HG03432 (cell line): ENCODE measurements around the gene GRIA4.

ENCODE experiments used
- ATAC-seq: cut with Tn5 transposase; IDR thresholded peaks from one replicate; pipeline ENCODE4 v1.9.1; 2021; ENCODE audit warnings: mild to moderate bottlenecking, moderate library complexity; ENCODE audit not compliant: unreplicated experiment

GRIA4 gene

GRCh38 chr11:105609832-105610781 lies at the start of gene GRIA4:
Gene GRIA4 (plus strand): TSS chr11:105610073. CDS start chr11:105610998, 925 bp downstream.
- ATAC-seq: no peak

GRCh38 chr11:105573091-105573490 lies 36.8 kb upstream of the GRIA4 start:
- no peak for ATAC-seq

DNA sequence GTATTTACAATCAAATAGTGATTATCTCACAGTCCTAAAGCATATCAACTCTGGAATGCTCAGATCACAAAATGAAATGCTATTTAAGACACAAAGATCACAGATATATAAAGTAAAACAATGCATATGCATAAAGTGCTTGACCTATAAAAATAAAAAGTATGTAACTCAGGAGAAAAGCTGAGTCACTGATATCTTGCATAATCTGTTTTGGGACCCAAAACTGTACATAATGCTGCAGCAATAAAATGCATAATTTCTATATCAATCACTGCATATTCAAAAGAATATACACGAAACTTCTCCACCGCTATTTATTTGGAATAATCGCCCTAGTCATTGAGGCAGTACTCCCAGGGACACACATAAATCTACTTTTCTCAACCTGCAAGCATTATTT lies 34.9 kb upstream of the GRIA4 start:
- no peak for ATAC-seq

DNA sequence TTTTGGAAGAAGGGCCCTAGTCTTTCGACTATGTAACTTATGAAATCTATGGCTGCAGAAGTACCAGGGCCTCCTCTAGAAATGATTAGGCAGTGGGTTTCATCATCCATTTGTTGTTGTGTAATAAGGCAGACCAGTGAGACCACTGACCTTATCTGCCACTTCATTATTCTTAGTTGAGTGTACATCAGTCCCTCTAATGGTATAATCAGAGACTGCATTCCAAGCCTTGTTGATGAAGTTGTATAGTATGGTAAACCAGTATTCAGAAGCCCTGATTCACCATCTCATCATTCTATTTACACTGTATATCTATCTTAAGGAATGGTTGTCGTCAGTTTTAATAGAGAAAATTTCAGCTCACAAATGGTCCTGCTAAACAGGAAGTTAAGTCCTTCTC lies 32.2 kb upstream of the GRIA4 start:
- ATAC-seq: no peak

DNA sequence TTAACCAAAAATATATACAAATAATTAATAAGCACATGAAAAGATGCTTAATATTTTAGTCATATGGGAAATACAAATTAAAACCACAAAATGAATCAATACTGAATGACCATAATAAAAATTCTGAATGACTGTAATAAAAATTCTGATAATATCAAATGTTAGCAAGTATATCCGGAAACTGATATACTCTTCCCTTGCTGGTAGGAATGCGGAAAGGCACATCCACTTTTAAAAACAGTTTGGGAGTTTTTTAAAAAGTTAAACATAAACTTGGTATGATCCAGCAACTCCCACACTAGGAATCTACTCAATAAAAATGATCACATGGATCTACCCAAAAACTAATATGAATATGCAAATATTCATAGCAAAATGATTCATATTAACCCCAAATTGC lies 30.8 kb upstream of the GRIA4 start:
- no peak for ATAC-seq

DNA sequence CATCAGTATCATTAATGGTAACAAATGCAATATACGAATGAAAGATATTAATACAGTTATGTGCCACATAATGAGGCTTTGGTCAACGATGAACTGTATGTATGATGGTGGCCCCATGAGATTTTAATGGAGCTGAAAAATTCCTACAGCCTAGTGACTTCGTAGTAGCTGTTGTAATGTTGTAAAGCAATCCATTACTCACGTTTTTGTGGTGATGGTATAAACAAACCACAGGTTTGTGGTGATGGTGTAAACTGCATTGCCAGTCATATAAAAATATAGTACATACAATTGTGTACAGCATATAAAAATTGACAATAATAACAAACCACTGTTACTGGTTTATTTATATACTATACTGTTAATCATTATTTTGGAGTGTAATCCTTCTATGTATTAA lies 27.4 kb upstream of the GRIA4 start:
- no peak for ATAC-seq

GRCh38 chr11:105588001-105588400 lies 21.9 kb upstream of the GRIA4 start:
- ATAC-seq: no peak

- no peak for ATAC-seq
Measured at GRCh38 chr11:105589346-105589745, 20.5 kb upstream of the GRIA4 start.

DNA sequence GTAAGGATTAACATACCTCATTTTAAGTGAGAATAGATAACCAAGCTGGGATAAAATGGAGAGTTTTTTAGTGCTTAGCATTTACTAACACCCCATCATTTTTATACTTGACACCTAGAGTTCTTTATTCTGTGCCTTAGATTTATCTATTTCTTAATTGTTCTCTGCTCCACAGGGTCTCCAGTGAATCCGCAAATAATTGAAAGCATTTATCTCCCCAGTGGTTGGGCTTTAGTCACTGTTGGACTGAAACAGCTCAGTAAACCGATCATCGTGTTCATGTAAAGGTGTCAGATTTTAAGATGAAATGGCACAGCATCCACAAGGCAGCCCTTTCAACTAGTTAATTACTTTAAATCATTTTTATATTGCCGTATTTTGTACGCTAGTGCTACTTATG lies 17.8 kb upstream of the GRIA4 start:
- no peak for ATAC-seq

DNA sequence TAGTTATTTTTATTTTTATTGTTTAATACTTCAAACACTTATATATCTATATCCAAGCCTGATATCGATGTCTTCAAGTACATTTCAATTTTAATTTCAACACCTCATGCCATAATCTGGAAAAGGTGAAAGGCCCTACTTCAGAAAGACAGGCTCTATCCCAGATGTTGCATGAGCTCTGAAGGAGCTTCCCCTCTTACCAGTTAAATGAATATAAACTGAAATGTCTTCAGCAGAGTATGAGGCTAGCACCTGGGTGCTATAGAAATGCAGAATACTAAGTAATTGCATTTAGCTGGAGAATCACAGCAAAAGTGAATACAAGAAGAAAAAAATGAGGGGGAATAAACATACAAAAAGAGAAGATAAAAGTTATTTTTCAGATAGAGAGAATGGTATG lies 11.5 kb upstream of the GRIA4 start:
- ATAC-seq: no peak

GRCh38 chr11:105603156-105603555 lies 6.7 kb upstream of the GRIA4 start:
- no peak for ATAC-seq

GRCh38 chr11:105609341-105609781 lies 512 bp upstream of the GRIA4 start:
- peak; percentile 91 for ATAC-seq

DNA sequence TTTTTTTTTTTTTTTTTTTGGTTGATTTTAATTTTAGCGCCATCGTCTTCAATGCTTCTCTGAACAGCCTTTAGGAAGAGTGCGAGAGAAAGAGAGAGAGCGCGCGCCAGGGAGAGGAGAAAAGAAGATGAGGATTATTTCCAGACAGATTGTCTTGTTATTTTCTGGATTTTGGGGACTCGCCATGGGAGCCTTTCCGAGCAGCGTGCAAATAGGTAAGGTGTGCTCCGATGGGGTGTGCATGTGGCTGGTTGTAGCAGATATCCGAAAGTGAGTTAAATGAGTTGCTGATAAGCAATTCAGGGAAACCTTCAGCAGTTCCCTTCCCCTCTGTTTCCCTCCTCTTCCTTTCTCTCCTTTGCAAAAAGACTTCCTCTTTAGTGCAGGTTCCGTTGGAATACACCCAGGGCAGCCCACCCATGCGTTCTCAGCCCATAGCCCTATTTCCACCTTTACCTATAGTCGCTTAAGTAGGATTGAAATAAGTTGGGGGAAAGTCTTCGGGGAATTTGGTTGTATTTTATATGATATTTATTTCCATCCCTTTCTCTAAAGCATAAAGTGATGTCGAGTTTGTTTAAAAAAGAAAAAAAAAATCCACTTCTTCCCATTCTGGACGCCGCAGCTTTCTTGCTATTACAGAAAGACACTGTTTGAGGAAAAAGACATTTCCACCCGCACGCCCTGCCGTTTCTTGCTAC lies 1.1 kb downstream of the GRIA4 start:
- no peak for ATAC-seq

- ATAC-seq: no peak
Measured at GRCh38 chr11:105611572-105612441, 1.9 kb downstream of the GRIA4 start.

DNA sequence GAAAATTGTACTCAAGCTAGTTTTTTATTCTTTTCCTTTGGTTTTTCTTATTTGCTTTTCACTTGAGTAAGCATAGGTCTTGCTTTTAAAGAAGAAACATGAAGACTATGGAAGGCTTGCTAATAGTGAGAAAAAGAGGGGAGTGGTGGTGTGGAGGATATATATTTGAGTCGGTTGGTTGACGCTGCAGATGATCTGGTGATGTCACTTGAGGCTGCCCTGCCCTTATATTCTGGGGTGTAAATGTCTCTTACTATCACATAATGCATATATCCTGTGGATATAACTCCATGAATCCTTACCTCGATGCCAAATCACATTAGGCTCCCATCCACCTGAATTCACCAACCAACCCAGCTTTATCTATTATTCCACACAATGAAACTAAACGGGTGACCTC lies 2.9 kb downstream of the GRIA4 start:
- ATAC-seq: no peak

- ATAC-seq: no peak
Measured at GRCh38 chr11:105613183-105613582, 3.3 kb downstream of the GRIA4 start.

DNA sequence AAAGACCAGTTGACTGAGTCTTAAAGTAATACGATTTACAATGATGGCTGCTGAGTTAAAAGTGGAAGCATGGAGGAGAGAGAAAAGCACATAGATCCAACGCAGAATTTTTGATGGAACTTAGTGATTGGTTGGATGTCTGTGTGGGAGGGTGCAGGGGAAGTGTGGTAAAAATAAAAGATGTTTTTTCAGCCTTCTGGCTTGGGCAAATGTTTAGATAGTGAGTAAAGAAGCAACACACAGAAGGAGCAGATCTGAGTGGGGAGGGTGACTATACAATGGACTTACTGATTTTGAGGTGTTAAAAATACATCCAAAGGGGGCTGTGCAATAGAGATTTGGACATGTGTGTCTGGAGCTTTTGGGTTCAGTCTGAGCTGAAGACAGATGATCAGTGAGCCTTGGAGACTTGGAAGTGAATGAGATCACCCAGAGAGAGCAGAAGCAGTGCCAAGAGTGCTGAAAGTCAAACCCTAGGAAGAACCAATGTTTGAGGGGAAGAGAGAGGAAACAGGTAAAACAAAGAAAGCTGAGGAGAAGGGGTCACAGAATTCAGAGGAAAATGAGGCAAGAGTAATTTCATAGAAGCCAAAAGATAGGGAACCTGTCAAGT lies 8.6 kb downstream of the GRIA4 start:
- no peak for ATAC-seq

DNA sequence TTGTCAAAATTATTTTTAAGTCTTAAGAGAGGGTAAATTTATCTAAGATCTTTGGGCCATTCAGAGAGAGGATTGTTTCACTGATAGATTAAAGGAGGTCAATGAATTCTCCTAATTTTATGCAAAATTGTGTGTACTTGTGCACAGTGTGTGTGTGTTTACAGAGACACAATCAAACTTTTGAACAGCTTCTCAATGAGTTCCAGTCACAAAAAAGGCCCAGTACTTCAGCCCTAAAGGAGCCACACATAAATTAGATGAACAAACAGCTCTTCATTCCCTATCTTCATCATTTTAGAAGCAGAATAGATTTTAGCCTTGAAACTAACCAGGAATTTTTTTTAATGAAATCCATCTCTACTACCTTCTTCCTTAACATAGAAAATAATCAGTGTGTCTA lies 9.7 kb downstream of the GRIA4 start:
- ATAC-seq: no peak

- ATAC-seq: no peak
Measured at GRCh38 chr11:105622016-105622415, 12.1 kb downstream of the GRIA4 start.

GRCh38 chr11:105632316-105632715 lies 22.4 kb downstream of the GRIA4 start:
- ATAC-seq: no peak

DNA sequence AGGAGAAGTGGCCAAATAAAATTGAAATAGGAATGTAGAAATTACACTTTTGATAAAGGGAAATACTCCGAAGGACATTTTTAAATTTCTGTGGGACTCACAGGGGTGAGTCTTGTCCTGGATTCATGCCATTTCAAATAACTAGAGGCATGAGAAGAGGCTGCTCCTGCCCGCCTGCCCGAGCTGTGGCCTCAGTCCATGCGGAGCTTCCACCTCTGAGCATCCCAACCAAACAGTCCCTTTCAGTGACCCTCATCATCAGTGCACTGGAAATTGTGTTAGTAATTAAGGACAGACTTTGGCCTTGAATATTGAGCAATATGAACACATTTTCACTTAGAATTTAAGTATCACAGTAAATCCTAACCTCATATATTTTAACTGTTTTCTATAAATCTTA lies 25.6 kb downstream of the GRIA4 start:
- no peak for ATAC-seq
